GM18499 (cell line): Measurements from ENCODE around the gene CFHR2.
"Not testable (repeated sequence)": the region's sequence is repeated elsewhere in the genome, so short reads cannot be mapped to it uniquely, and the experiment has no call there.

ENCODE experiments used
- ATAC-seq: cut with Tn5 transposase; IDR thresholded peaks from one replicate; pipeline ENCODE4 v1.9.1; 2021; ENCODE audit warnings: moderate number of reproducible peaks; ENCODE audit not compliant: insufficient read depth, unreplicated experiment

The CFHR2 gene

GRCh38 chr1:196943568-196943967, at the start of gene CFHR2:
Gene CFHR2 (plus strand): TSS chr1:196943738. CDS start chr1:196943881, 143 bp downstream.
- not testable (repeated sequence) for ATAC-seq

GRCh38 chr1:196896355-196896754, 47.2 kb upstream of the CFHR2 start:
- no peak for ATAC-seq

- ATAC-seq: no peak
These were observed 46.2 kb upstream of the CFHR2 start for GRCh38 chr1:196897158-196897828.

GRCh38 chr1:196902344-196902743, 41.2 kb upstream of the CFHR2 start:
- ATAC-seq: no peak

GRCh38 chr1:196910215-196910614, 33.3 kb upstream of the CFHR2 start:
- ATAC-seq: no peak

- not testable (repeated sequence) for ATAC-seq
These were observed 31.3 kb upstream of the CFHR2 start for GRCh38 chr1:196912283-196912682.

- ATAC-seq: not testable (repeated sequence)
These were observed 16.7 kb upstream of the CFHR2 start for GRCh38 chr1:196926839-196927238.

GRCh38 chr1:196932853-196933252, 10.7 kb upstream of the CFHR2 start:
- ATAC-seq: not testable (repeated sequence)

- ATAC-seq: no peak
These were observed 9.9 kb upstream of the CFHR2 start for GRCh38 chr1:196933531-196934189.

GRCh38 chr1:196941474-196941873, 2.1 kb upstream of the CFHR2 start:
- not testable (repeated sequence) for ATAC-seq

GRCh38 chr1:196951711-196952394, 8.3 kb downstream of the CFHR2 start:
- ATAC-seq: peak; percentile 90

GRCh38 chr1:196954778-196955177, 11.2 kb downstream of the CFHR2 start:
- no peak for ATAC-seq

- ATAC-seq: no peak
These were observed 12.4 kb downstream of the CFHR2 start for GRCh38 chr1:196955926-196956325.

- ATAC-seq: peak; percentile 72
These were observed 17.3 kb downstream of the CFHR2 start for GRCh38 chr1:196960854-196961253.

- no peak for ATAC-seq
These were observed 26.6 kb downstream of the CFHR2 start for GRCh38 chr1:196970182-196970581.

GRCh38 chr1:196976278-196976677, 32.7 kb downstream of the CFHR2 start:
- ATAC-seq: no peak

- no peak for ATAC-seq
These were observed 33.7 kb downstream of the CFHR2 start, which contains the start of gene CFHR5 for GRCh38 chr1:196977278-196977677. Gene CFHR5 (plus strand): TSS chr1:196977556. CDS start chr1:196977665, 109 bp downstream.

GRCh38 chr1:196980859-196981258, 37.3 kb downstream of the CFHR2 start:
- ATAC-seq: no peak

GRCh38 chr1:196982247-196982646, 38.7 kb downstream of the CFHR2 start:
- ATAC-seq: not testable (repeated sequence)

GRCh38 chr1:196991919-196992651, 48.5 kb downstream of the CFHR2 start:
- not testable (repeated sequence) for ATAC-seq
